MM.1S (cell line): Measurements from ENCODE around the gene INPP4B.

ENCODE experiments used
- DNase-seq: peaks from one replicate; pipeline ENCODE4 v3.0.0-alpha.2; 2015
- H2AFZ ChIP-seq: fragments of 300-600 bp; sonication (generic); 2 replicates; pipeline ENCODE4 v1.6.0; 2016; ENCODE audit warnings: antibody characterized with exemption, low read length
- H3F3A ChIP-seq: fragments of 300-600 bp; sonication (generic); 2 replicates; pipeline ENCODE4 v1.6.1; 2016; ENCODE audit warnings: mild to moderate bottlenecking, antibody characterized with exemption, low read length, moderate library complexity, mixed read lengths; ENCODE audit not compliant: insufficient read depth
- H3K27ac ChIP-seq: fragments of 300-600 bp; sonication (generic); 2 replicates; pipeline ENCODE4 v1.5.1; 2016; ENCODE audit warnings: mild to moderate bottlenecking, low read length
- H3K27me3 ChIP-seq: fragments of 300-600 bp; sonication (generic); replicated peaks from 2 replicates; pipeline ENCODE4 v1.6.0; 2016; ENCODE audit warnings: low read length; ENCODE audit not compliant: insufficient read depth
- H3K36me3 ChIP-seq: fragments of 300-600 bp; sonication (generic); replicated peaks from 2 replicates; pipeline ENCODE4 v1.6.1; 2016; ENCODE audit warnings: mild to moderate bottlenecking, low read length, mixed read lengths; ENCODE audit not compliant: insufficient read depth
- H3K4me1 ChIP-seq: fragments of 300-600 bp; sonication (generic); 2 replicates; pipeline ENCODE4 v1.6.1; 2016; ENCODE audit warnings: low read length, mixed read lengths
- H3K4me2 ChIP-seq: fragments of 300-600 bp; sonication (generic); 2 replicates; pipeline ENCODE4 v1.6.0; 2016; ENCODE audit warnings: low read depth, low read length
- H3K4me3 ChIP-seq: fragments of 300-600 bp; sonication (generic); 2 replicates; pipeline ENCODE4 v1.5.1; 2016; ENCODE audit warnings: low read length, mixed read lengths
- H3K79me2 ChIP-seq: fragments of 300-600 bp; sonication (generic); 2 replicates; pipeline ENCODE4 v1.6.1; 2016; ENCODE audit warnings: mixed run types, low read length, mixed read lengths
- H3K9ac ChIP-seq: fragments of 300-600 bp; sonication (generic); 2 replicates; pipeline ENCODE4 v1.6.1; 2016; ENCODE audit warnings: low read length, mixed read lengths
- H3K9me2 ChIP-seq: fragments of 300-600 bp; sonication (generic); replicated peaks from 2 replicates; pipeline ENCODE4 v1.6.1; 2016; ENCODE audit warnings: mild to moderate bottlenecking, low read length, mixed read lengths; ENCODE audit not compliant: insufficient read depth
- H3K9me3 ChIP-seq: fragments of 300-600 bp; sonication (generic); replicated peaks from 2 replicates; pipeline ENCODE4 v1.6.1; 2016; ENCODE audit warnings: mild to moderate bottlenecking, low read length, mixed read lengths; ENCODE audit not compliant: insufficient read depth
- H4K20me1 ChIP-seq: fragments of 300-600 bp; sonication (generic); 2 replicates; pipeline ENCODE4 v1.6.1; 2016; ENCODE audit warnings: mild to moderate bottlenecking, low read length, moderate library complexity, mixed read lengths; ENCODE audit not compliant: insufficient read depth
- EZH2 ChIP-seq: fragments of 300-600 bp; sonication (generic); optimal IDR thresholded peaks from 2 replicates; pipeline ENCODE3; 2017; ENCODE audit warnings: low read depth, mild to moderate bottlenecking, antibody characterized with exemption, low read length, mixed read lengths
- EZH2phosphoT487 ChIP-seq: fragments of 300-600 bp; sonication (generic); IDR thresholded peaks from 2 replicates; pipeline ENCODE4 v1.6.1; 2018; ENCODE audit warnings: antibody characterized with exemption, low read length
- TF ChIP-seq, protein P1 (sequence below): fragments of 300-600 bp; sonication (generic); IDR thresholded peaks from 2 replicates; pipeline ENCODE4 v1.5.1; 2016; ENCODE audit warnings: antibody characterized with exemption, low read length, mixed read lengths

Gene INPP4B

DNA sequence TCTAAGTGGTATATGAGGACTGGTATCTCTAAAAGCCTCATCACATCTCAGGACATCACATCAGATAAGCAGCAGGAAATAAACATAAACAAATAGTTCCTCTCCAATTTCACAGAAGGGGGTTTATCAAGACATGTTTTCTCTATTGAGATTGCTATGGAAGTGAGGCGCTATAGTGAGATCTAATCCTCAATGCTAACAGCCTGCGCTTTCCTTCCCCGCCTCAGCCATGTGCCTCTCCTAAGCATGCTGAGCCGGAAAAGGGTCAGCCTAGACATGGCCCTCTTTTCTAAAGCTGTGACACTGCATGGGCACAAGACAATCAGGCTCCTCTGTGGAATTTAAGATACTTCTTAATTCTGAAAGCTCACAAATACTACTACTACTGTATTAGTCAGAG lies 286.1 kb downstream of the INPP4B start:
- Histone ChIP-seq H3K4me2 (no peak overlapping the region), H3K4me3 (no peak overlapping the region), H3K9me2 (no peaks in the 10 kb centered on the region), H3K4me1 (no peaks in the 10 kb centered on the region), H3K9ac (no peak overlapping the region), H3K79me2 (no peaks in the 10 kb centered on the region), H3K36me3 (no peaks in the 10 kb centered on the region), H4K20me1 (no peaks in the 10 kb centered on the region), H2AFZ (no peak overlapping the region), H3K27me3 (no peaks in the 10 kb centered on the region), H3K27ac (no peak overlapping the region), H3F3A (no peaks in the 10 kb centered on the region), H3K9me3 (no peaks in the 10 kb centered on the region)
- no peak for DNase-seq
- TF ChIP-seq EZH2, result no peak
- TF ChIP-seq EZH2phosphoT487, result no peak
- TF ChIP-seq, protein P1, sequence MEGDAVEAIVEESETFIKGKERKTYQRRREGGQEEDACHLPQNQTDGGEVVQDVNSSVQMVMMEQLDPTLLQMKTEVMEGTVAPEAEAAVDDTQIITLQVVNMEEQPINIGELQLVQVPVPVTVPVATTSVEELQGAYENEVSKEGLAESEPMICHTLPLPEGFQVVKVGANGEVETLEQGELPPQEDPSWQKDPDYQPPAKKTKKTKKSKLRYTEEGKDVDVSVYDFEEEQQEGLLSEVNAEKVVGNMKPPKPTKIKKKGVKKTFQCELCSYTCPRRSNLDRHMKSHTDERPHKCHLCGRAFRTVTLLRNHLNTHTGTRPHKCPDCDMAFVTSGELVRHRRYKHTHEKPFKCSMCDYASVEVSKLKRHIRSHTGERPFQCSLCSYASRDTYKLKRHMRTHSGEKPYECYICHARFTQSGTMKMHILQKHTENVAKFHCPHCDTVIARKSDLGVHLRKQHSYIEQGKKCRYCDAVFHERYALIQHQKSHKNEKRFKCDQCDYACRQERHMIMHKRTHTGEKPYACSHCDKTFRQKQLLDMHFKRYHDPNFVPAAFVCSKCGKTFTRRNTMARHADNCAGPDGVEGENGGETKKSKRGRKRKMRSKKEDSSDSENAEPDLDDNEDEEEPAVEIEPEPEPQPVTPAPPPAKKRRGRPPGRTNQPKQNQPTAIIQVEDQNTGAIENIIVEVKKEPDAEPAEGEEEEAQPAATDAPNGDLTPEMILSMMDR, result no peak

DNA sequence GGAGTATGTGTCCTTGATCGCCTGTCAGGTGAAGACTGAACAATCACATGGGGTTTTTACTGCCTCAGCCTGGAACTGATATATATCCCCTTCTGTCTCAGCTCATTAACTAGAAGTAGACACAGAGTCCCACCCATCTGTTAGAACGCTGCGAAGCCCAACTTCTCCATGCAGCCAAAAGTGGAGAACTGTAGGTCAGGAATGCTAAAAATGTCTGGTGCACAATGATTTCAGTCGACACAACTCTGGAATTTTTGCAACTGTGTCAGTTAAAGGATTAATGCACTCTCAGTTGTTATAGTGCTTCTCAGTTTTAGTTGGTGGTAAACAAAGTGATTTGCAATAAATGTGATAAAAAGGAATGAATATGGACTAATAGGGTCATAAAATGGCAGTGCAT lies 287.2 kb downstream of the INPP4B start:
- no peak overlapping the region for H3K4me3 ChIP-seq
- DNase-seq, result no peak
- TF ChIP-seq, protein P1, result no peak
- TF ChIP-seq EZH2phosphoT487, result no peak
- TF ChIP-seq EZH2, result no peak
- no peaks in the 10 kb centered on the region for H3F3A ChIP-seq
- H3K27me3 ChIP-seq, result no peaks in the 10 kb centered on the region
- H4K20me1 ChIP-seq, result no peaks in the 10 kb centered on the region
- no peaks in the 10 kb centered on the region for H3K9me2 ChIP-seq
- no peaks in the 10 kb centered on the region for H3K4me1 ChIP-seq
- H3K4me2 ChIP-seq, result no peak overlapping the region
- no peak overlapping the region for H3K27ac ChIP-seq
- H2AFZ ChIP-seq, result no peak overlapping the region
- H3K9ac ChIP-seq, result no peak overlapping the region
- H3K79me2 ChIP-seq, result no peaks in the 10 kb centered on the region
- H3K9me3 ChIP-seq, result no peaks in the 10 kb centered on the region
- H3K36me3 ChIP-seq, result no peaks in the 10 kb centered on the region

DNA sequence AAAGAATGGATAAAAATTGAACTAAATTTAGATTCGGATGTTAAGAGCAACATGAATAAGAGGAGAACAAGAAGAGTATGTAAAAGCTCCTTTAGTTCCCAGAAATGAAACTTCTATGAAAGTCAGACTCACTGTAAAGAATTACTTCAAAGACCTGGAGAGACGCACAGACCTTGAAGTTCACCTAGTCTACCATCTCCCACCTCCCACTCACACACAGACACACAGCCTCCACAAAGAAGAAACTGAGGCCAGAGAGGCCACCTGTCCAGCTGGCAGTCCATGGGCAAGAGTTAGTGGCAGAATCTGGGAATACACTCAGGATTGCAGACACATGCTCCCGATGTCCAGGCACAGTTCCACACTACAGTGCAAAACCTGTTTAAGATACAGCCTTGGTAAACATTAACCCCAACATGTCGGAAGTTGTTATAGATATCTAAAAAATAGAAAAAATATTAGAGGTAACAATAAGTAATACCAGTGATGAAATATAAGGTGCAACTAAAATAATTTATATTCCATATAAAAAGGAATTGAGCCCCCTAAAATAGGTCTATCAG lies 288.8 kb downstream of the INPP4B start:
- H2AFZ ChIP-seq, result no peak overlapping the region
- no peaks in the 10 kb centered on the region for H3K4me1 ChIP-seq
- H3K27me3 ChIP-seq, result no peaks in the 10 kb centered on the region
- H3K9ac ChIP-seq, result no peak overlapping the region
- H4K20me1 ChIP-seq, result no peaks in the 10 kb centered on the region
- no peaks in the 10 kb centered on the region for H3K79me2 ChIP-seq
- TF ChIP-seq EZH2phosphoT487, result no peak
- TF ChIP-seq, protein P1, result no peak
- no peak for TF ChIP-seq EZH2
- no peaks in the 10 kb centered on the region for H3K9me2 ChIP-seq
- no peaks in the 10 kb centered on the region for H3F3A ChIP-seq
- H3K27ac ChIP-seq, result no peak overlapping the region
- H3K4me3 ChIP-seq, result no peak overlapping the region
- no peaks in the 10 kb centered on the region for H3K9me3 ChIP-seq
- no peak for DNase-seq
- H3K4me2 ChIP-seq, result no peak overlapping the region
- H3K36me3 ChIP-seq, result no peaks in the 10 kb centered on the region
